Uterus (tissue), 2 donors: ENCODE measurements around the gene ZMYND15.

ENCODE experiments used
- CTCF ChIP-seq, 4 experiments: fragments of 200-600 bp in 2 of 4; fragments of 450-650 bp in 2 of 4; sonication (generic) in 2 of 4; IDR thresholded peaks; one replicate each; pipeline ENCODE4 v1.5.1; 2016 to 2019; ENCODE audit warnings: antibody characterized with exemption in 4 of 4, mild to moderate bottlenecking in 2 of 4, moderate library complexity in 1 of 4
- POLR2A ChIP-seq, 2 donors: fragments of 450-650 bp; IDR thresholded peaks; one replicate each; pipeline ENCODE4 v1.6.1; 2016; ENCODE audit warnings: antibody characterized with exemption in 2 of 2, mild to moderate bottlenecking in 1 of 2, moderate library complexity in 1 of 2

GRCh38 chr17:4743898-4744297 is 4.3 kb downstream of the ZMYND15 start:
- TF ChIP-seq CTCF (IDR thresholded peaks at IDR 0.05) = no peak
- no peak for TF ChIP-seq POLR2A (IDR thresholded peaks at IDR 0.05)
